PFSK-1 (cell line): ENCODE data around the gene TMEM169.

Experiments
- POLR2AphosphoS5 ChIP-seq: IDR thresholded peaks from 2 replicates; pipeline ENCODE4 v1.6.1; 2012; ENCODE audit warnings: low read depth, mild to moderate bottlenecking, control low read depth, low read length, moderate library complexity
- REST ChIP-seq, 2 experiments: IDR thresholded peaks; 2 replicates each; pipeline versions ENCODE4 v1.6.1 to v1.8.0; 2011 to 2012; ENCODE audit warnings: low read depth in 2 of 2, low read length in 2 of 2, control low read depth in 1 of 2, inconsistent platforms in 1 of 2, mild to moderate bottlenecking in 1 of 2, moderate library complexity in 1 of 2; ENCODE audit not compliant: insufficient read depth in 1 of 2
- SIN3A ChIP-seq: IDR thresholded peaks from 2 replicates; pipeline ENCODE4 v1.6.1; 2012; ENCODE audit warnings: mild to moderate bottlenecking, low read length, moderate library complexity, borderline replicate concordance; ENCODE audit not compliant: insufficient read depth

DNA sequence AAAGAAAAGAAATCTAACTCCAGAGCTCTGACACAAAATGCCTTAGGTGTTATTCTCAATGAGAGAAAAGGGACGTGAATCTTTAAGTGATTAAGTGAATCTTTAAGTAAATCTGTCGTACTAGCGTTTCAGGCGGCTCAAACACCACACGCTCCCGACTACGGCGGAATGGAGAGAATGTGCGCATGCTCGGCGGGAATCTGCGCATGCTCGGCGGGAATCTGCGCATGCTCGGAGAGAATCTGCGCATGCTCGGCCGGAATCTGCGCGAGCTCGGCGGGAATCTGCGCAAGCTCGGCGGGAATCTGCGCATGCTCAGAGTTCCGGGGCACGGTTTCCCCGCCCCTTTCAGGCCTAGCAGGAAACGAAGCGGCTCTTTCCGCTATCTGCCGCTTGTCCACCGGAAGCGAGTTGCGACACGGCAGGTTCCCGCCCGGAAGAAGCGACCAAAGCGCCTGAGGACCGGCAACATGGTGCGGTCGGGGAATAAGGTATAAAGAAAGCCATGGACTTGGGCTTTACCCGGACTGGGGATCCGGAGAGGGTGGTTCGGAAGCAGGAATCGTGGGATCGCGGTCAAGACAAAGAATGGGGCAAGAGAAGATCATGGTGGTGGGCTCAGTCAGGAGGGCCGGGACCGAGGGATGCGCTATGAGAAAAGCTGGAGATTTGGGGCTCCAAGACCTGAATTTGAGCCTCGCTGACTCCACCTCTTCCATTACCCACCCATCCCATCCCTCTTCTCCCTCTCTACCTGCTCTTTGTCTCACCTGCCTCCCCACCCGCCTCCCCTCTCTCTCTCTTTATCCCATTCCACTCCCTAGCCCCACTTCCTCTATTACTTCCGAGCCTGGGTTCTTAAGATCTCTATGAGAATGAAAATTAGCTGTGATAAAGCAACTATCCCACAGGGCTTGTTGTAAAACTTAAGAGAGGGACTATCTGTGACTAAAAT is 27.5 kb downstream of the TMEM169 start, which contains the start of gene XRCC5:
- TF ChIP-seq SIN3A = no peak
- peak; percentile 93; the same call in 1 of the 2 replicates for TF ChIP-seq POLR2AphosphoS5
- no peak for TF ChIP-seq REST (IDR thresholded peaks at IDR 0.05; ENCODE audit: insufficient read depth in 1 of 2, low read depth in 2 of 2, low read length in 2 of 2)
